Measurements from ENCODE around the gene URB1.
A peak's percentile ranks its signal among the peaks of the same experiment; 100 is the strongest.

The URB1 gene

GRCh38 chr21:32388306-32388705 lies 4.5 kb downstream of the URB1 start:
- H3K4me3 ChIP-seq (ENCODE audit: low read depth, low read length) = no peak overlapping the region
- DNase-seq (ENCODE audit: low read depth, low spot score) = no peak
- POLR2A ChIA-PET = no interaction called here
- TF ChIP-seq CTCF (IDR thresholded peaks at IDR 0.05; ENCODE audit: insufficient read depth, low read length, missing control alignments) = no peak
- CTCF ChIA-PET = interaction anchor here (2.6 kb wide), 1 partner anchor 213 kb away, joined by 9 read pairs; no protein-coding TSS in a partner anchor

GRCh38 chr21:32387151-32387550 lies 5.7 kb downstream of the URB1 start:
- no peak for DNase-seq (ENCODE audit: low read depth, low spot score)
- H3K4me3 ChIP-seq (ENCODE audit: low read depth, low read length) = no peak overlapping the region
- POLR2A ChIA-PET = no interaction called here
- CTCF ChIA-PET = interaction anchor here (0.6 to 5.6 kb wide), 4 partner anchors 10 to 213 kb away, joined by 3 to 38 read pairs (median 6); no protein-coding TSS in a partner anchor
- TF ChIP-seq CTCF (IDR thresholded peaks at IDR 0.05; ENCODE audit: insufficient read depth, low read length, missing control alignments) = no peak

GRCh38 chr21:32386195-32386870 lies 6.5 kb downstream of the URB1 start:
- no peak for DNase-seq (ENCODE audit: low read depth, low spot score)
- POLR2A ChIA-PET = no interaction called here
- CTCF ChIA-PET = interaction anchor here (1.3 to 5.6 kb wide), 4 partner anchors 17 to 214 kb away, joined by 3 to 38 read pairs (median 6); no protein-coding TSS in a partner anchor
- H3K4me3 ChIP-seq (ENCODE audit: low read depth, low read length) = no peak overlapping the region
- TF ChIP-seq CTCF (IDR thresholded peaks at IDR 0.05; ENCODE audit: insufficient read depth, low read length, missing control alignments) = no peak

GRCh38 chr21:32383812-32384211 lies 9.0 kb downstream of the URB1 start:
- CTCF ChIA-PET = interaction anchor here (0.7 to 5.6 kb wide), 7 partner anchors 9 to 217 kb away, joined by 3 to 38 read pairs (median 5); partner anchors contain the start of gene URB1
- DNase-seq (ENCODE audit: low read depth, low spot score) = no peak
- no peak for TF ChIP-seq CTCF (IDR thresholded peaks at IDR 0.05; ENCODE audit: insufficient read depth, low read length, missing control alignments)
- H3K4me3 ChIP-seq (ENCODE audit: low read depth, low read length) = no peak overlapping the region
- POLR2A ChIA-PET = no interaction called here

- ChIA-PET POLR2A (no interaction called here), CTCF (interaction anchor here (0.9 to 5.6 kb wide), 5 partner anchors 10 to 218 kb away, joined by 3 to 38 read pairs (median 9); partner anchors contain the start of gene URB1)
- peak; percentile 41 for DNase-seq (ENCODE audit: low read depth, low spot score)
- no peak overlapping the region for H3K4me3 ChIP-seq (ENCODE audit: low read depth, low read length)
- no peak for TF ChIP-seq CTCF (IDR thresholded peaks at IDR 0.05; ENCODE audit: insufficient read depth, low read length, missing control alignments)
Observed at GRCh38 chr21:32382108-32382644, 10.6 kb downstream of the URB1 start.

GRCh38 chr21:32381571-32381970 lies 11.2 kb downstream of the URB1 start:
- CTCF ChIA-PET = interaction anchor here (5.6 kb wide), 1 partner anchor 219 kb away, joined by 38 read pairs; no protein-coding TSS in a partner anchor

More at GRCh38 chr21:32381571-32381970, 11.2 kb downstream of the URB1 start:
- no peak for DNase-seq (ENCODE audit: low read depth, low spot score)
- POLR2A ChIA-PET = no interaction called here
- no peak for TF ChIP-seq CTCF (IDR thresholded peaks at IDR 0.05; ENCODE audit: insufficient read depth, low read length, missing control alignments)
- no peak overlapping the region for H3K4me3 ChIP-seq (ENCODE audit: low read depth, low read length)
